Neuron (in vitro differentiated cells): ENCODE measurements around the gene ADARB2.

Experiments used
- H2AFZ ChIP-seq: one replicate; pipeline ENCODE4 v1.6.1; 2013; ENCODE audit warnings: low read depth, mild to moderate bottlenecking, inconsistent platforms, low read length, moderate library complexity
- H3K27me3 ChIP-seq: one replicate; pipeline ENCODE4 v1.6.1; 2013; ENCODE audit warnings: low read length; ENCODE audit not compliant: insufficient read depth
- H3K36me3 ChIP-seq: one replicate; pipeline ENCODE4 v1.6.1; 2013; ENCODE audit warnings: low read length; ENCODE audit not compliant: insufficient read depth
- H3K4me1 ChIP-seq: one replicate; pipeline ENCODE4 v1.6.1; 2013; ENCODE audit warnings: low read length; ENCODE audit not compliant: insufficient read depth
- H3K4me3 ChIP-seq: 2 replicates; pipeline ENCODE4 v1.5.1; 2013; ENCODE audit warnings: mild to moderate bottlenecking, low read length, moderate library complexity
- H3K9me3 ChIP-seq: one replicate; pipeline ENCODE4 v1.6.1; 2013; ENCODE audit warnings: low read length

ADARB2 gene

DNA sequence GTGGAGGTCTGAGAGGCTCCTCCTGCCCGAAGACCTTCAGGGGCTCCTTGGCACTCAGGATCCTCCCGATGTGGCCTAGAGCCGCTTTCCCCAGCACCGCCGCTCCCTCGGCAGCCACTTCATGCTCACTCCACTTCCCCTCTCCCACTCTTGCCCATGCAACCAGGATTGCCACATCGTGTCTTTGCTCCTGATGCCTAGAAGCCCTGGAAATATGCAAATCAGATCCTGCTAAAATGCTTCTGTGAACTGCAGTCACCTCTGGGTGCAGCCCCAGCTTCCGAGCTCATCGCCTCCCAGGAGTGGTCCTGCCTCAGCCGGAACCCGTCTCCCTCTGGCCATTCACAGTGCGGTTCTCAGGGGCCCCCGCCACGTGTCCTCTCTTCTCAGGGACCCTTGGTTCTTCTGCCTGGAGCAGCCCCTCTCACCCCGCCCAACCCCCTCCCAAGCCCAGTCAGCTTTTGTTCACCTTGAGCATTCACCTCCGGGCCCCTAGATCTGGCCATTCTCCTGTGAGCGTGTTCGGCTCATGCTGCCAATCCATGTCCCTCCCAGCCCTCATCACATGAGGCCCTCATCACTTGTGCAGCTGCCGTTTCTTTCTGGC, 175.5 kb downstream of the ADARB2 start:
- Histone ChIP-seq H3K27me3 (no peaks in the 10 kb centered on the region), H3K4me1 (no peaks in the 10 kb centered on the region)

DNA sequence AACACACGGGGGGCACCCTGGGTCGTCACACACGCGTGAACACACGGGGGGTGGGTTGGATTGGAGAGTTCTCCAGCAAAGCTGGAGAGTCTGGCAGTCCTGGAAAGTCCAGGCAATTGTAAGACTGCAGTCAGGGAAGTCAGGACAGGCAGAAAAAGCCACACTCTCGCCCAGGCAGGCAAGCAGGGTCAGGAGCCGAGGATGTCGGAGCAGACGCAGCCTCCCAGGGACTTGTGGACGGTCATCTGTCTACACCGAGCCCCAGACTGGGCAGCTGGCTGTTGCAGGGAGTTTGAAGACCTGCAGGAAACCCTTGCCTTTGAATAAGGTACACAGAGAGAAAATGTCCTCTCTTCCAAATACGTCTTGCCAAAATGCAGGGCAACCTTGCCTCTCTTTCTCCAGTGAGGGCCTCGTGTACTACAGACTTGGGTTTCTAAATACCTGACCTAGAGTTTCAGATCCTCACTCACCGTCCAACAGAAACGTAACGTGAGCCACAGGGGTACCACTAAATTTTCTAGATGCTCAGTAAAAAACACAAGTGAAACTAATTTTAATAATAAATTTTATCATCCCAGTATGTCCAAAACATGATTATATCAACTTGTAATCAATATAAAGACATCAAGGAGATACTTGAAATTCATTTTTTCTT, 176.7 kb downstream of the ADARB2 start:
- Histone ChIP-seq H3K4me3 (no peak overlapping the region), H3K36me3 (no peaks in the 10 kb centered on the region), H2AFZ (no peak overlapping the region), H3K27me3 (no peaks in the 10 kb centered on the region), H3K4me1 (no peaks in the 10 kb centered on the region), H3K9me3 (no peaks in the 10 kb centered on the region)

More for the DNA sequence above, 175.5 kb downstream of the ADARB2 start:
- no peaks in the 10 kb centered on the region for H3K9me3 ChIP-seq
- H3K4me3 ChIP-seq: no peak overlapping the region
- no peaks in the 10 kb centered on the region for H3K36me3 ChIP-seq
- no peak overlapping the region for H2AFZ ChIP-seq

DNA sequence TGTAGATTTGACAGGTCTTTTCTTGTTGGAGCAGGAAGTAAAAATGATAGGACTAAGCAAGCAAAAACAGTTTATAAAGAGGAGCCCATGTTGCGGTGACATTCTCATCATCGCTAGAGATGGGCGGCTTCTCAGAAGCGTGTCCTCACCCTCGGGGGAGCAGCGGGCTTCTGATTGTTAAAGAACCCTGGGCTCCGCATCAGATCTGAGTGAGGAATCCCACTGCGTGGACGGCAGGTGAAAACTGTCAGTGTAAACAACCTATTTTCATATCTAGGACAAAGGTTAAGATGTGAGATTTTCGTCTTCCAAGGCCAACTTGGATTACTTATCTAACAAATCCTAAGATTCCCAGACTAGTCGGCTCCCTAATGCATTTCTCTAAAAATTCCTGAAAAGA, 177.6 kb downstream of the ADARB2 start:
- Histone ChIP-seq H3K4me3 (no peak overlapping the region), H3K9me3 (no peaks in the 10 kb centered on the region), H3K27me3 (peaks cover 1% of the 10 kb centered on the region), H3K4me1 (no peaks in the 10 kb centered on the region), H2AFZ (no peak overlapping the region), H3K36me3 (no peaks in the 10 kb centered on the region)

DNA sequence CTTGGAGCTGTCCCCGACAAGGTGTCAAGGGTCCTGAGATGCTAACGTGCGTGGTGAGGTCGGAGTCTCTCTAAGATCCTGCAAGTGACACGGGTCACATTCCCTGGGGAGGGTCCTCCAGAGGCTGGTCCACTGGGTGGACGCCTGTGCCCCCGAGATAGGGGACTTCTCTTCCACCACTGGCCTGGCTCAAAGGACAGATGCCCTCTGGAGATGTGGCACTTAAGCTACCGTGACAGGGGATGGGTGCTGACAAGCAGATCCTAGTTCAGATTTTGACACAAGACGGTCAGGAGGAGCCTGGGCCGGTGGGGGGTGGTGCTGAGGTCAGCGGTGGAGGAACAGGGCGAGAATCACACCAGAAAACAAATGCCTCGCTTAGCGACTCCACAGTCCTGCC, 178.0 kb downstream of the ADARB2 start:
- Histone ChIP-seq H3K4me3 (no peak overlapping the region), H2AFZ (no peak overlapping the region), H3K9me3 (no peaks in the 10 kb centered on the region), H3K4me1 (no peaks in the 10 kb centered on the region), H3K27me3 (peaks cover 3% of the 10 kb centered on the region), H3K36me3 (no peaks in the 10 kb centered on the region)

DNA sequence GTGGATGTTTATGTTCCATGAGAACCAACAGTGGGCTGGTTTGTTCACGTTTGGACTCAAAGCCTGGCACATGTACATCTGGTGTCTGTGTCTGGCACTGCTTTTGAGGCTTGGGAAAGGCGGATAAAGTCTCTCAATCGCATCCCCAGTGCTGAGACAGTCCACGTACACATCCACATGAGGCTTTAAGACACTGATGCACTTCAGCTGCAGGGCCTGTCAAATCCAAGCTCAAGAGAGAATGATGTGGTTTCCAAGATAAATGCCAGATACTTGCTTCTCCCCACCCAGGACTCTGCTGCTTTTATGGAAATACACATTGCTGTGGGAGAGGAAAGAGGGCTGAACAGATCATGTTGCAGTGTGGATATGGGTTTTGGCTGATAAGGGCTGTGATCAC, 178.4 kb downstream of the ADARB2 start:
- H2AFZ ChIP-seq: no peak overlapping the region
- no peaks in the 10 kb centered on the region for H3K4me1 ChIP-seq
- no peak overlapping the region for H3K4me3 ChIP-seq
- peaks cover 6% of the 10 kb centered on the region for H3K27me3 ChIP-seq
- no peaks in the 10 kb centered on the region for H3K36me3 ChIP-seq
- H3K9me3 ChIP-seq: no peaks in the 10 kb centered on the region

DNA sequence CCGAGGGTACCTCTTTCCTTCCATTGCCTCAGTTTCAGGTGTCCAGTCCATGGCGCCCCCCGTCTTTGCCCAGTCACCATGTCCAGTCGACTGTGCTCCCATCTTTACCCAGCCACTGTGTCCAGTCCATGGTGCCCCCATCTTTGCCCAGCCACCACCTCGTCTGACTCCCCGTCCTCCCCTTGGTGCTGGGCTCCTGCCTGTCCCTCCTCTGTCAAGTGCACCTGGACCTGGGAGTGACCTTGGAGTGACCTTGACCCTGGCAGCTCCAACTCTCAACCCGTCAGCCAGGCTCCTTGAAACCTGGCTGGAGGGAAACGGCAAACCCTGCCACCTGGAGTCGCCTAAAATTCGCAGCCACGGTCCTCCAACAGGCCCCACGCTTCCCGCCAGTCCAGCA, 180.2 kb downstream of the ADARB2 start:
- Histone ChIP-seq H3K9me3 (no peaks in the 10 kb centered on the region), H2AFZ (no peak overlapping the region), H3K36me3 (no peaks in the 10 kb centered on the region), H3K27me3 (peaks cover 10% of the 10 kb centered on the region), H3K4me1 (no peaks in the 10 kb centered on the region), H3K4me3 (no peak overlapping the region)

DNA sequence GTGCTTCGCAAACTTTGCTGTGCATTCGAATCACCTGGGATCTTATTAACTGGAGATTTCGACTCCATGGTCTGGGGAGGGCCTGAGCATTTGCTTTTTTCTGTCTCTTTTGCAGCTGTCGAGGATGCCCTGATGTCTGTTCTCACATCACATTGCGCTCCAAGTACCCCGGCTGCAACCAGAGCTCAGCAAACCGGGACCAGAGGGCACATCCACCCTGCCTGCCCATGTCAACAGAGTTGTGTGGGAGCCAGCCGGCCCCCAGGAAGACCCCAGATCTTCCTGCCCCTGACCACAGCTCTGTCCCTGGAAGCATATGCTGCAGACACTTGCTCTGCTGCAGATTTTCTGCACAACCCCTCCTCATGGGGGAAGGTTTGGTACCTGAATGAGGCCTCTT, 180.8 kb downstream of the ADARB2 start:
- H3K27me3 ChIP-seq: peaks cover 10% of the 10 kb centered on the region
- H3K9me3 ChIP-seq: no peaks in the 10 kb centered on the region
- no peak overlapping the region for H3K4me3 ChIP-seq
- H3K4me1 ChIP-seq: no peaks in the 10 kb centered on the region
- no peaks in the 10 kb centered on the region for H3K36me3 ChIP-seq
- H2AFZ ChIP-seq: no peak overlapping the region

DNA sequence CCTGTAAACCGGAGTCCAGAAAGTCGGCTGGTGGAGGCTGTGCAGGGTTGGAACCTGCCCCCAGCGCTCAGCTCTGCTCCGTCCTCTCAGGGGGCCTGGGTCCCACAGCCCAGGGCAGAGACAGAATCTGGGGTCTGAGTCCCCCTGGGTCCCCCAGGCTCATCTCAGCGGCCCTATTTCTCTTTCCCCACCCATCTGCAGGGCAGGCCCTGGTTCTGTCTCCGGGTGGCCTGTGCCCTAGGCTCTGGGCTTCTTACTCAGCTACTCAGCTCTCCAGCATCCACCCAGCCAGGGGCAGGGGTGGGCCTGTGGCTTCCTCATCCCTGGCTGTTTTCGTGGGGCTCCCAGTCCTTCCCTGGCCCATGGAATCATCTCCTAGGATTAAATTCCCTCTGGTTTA, 183.4 kb downstream of the ADARB2 start:
- no peak overlapping the region for H3K4me3 ChIP-seq
- no peaks in the 10 kb centered on the region for H3K4me1 ChIP-seq
- no peaks in the 10 kb centered on the region for H3K36me3 ChIP-seq
- peaks cover 10% of the 10 kb centered on the region for H3K27me3 ChIP-seq
- no peak overlapping the region for H2AFZ ChIP-seq
- no peaks in the 10 kb centered on the region for H3K9me3 ChIP-seq

DNA sequence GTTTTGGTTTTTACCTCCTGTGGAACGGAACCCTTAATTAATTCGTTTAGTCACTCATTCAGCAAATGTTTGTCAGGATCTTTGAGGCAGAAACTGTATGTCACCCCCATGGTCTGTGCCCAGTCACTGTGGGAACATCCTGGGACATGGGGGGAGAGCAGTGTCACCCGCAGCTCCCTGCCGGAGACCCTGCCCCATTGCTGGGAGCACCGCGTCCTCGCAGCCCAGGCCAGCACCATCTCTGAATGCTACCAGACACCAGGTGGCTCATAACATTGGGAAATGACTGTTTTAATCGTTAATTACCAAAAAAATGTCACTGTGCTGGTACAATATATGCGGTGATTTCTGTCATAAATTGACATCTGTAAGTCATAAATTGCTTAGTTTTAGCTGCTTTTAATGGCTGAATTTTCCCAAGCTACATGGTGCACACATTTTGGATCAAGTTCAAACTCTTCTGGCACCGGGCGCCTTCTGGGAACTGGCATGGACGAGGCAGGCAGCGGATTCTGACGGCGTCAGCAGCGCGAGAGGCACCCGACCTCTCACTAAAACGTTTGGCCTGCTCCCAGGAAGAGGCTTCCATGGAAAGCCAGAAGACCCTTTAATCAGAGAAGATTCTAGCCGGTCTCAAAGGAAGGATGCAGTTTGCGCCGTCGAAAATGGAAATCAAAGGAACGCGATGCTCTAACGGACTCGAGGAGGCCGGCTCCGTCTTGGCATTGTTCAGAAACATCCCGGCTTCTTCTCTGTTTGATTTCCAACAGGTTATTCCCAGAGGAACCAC, 184.2 kb downstream of the ADARB2 start:
- Histone ChIP-seq H3K4me3 (no peak overlapping the region), H3K4me1 (no peaks in the 10 kb centered on the region), H3K9me3 (no peaks in the 10 kb centered on the region), H3K36me3 (no peaks in the 10 kb centered on the region), H3K27me3 (peaks cover 10% of the 10 kb centered on the region), H2AFZ (no peak overlapping the region)

DNA sequence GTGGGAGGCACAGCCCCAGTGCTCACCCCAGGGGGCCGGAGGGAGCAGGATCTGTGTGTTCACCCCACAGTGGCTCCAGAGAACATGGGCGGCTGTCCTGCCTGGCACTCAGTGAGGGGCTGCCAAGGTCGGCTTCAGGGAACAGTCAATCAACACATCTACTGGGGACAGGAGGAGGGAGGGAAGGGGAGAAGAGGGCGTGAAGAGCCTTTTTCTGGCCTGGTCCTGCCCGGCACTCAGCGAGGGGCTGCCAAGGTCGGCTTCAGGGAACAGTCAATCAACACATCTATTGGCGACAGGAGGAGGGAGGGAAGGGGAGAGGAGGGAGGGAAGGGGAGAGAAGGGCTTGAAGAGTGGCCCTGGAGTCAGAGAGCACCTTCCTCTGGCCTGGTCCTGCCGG, 184.9 kb downstream of the ADARB2 start:
- no peaks in the 10 kb centered on the region for H3K36me3 ChIP-seq
- H3K4me1 ChIP-seq: no peaks in the 10 kb centered on the region
- H3K27me3 ChIP-seq: peaks cover 10% of the 10 kb centered on the region
- no peaks in the 10 kb centered on the region for H3K9me3 ChIP-seq
- H3K4me3 ChIP-seq: no peak overlapping the region
- H2AFZ ChIP-seq: no peak overlapping the region

DNA sequence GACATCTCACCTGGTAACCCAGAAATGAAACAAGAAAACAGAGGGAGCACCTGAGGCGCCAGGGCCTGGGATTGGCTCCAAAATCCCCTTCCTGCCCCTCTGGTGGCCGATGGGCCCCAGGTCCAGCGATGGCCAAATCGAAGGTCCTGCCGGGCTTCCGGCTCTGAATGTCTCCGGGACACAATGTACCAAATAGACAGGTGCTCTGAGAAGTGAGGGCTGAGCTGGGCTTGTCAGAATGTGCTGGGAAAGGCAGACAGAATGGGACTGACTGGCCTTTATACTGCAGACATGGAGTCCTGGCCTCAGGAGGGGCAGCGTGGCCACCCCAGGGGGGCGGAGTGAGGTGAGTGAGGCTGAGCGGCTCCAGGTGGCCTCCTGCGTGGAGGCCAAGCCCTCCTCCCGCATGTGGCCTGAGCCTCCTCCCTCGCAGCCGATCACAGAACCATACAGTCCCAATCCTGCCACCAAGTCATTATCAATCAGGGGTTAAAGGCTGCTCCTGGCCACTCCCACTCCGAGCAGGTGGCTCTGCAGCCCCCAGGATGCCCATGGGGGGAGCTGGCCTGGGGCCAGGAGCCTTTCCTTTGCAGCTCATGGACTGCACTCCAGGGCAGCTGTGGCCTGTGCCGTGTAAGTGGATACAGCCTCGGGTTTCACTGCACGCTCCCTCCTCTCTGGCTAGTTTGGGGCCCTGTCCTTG, 185.5 kb downstream of the ADARB2 start:
- Histone ChIP-seq H3K36me3 (no peaks in the 10 kb centered on the region), H3K9me3 (no peaks in the 10 kb centered on the region), H3K27me3 (peaks cover 10% of the 10 kb centered on the region), H3K4me3 (no peak overlapping the region), H2AFZ (no peak overlapping the region), H3K4me1 (no peaks in the 10 kb centered on the region)

DNA sequence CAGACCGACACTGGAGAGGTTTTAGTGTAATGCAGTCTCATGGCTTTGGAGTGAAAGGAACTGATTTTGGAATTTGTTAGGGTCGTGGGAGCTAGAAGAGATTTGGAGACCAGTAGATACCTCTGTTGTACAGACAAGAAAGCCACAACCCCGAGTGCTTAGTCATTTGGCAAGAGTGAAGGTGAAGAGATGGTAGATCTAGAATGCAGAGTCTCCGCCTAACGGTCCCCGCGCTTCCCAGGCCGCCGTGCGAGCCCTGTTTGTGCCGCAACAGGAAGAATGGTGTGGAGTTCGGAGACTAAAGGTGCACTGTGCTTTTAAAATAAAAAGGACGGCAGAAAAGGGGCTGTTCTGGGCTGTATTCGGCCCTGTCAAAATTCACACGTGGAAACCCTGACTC, 186.7 kb downstream of the ADARB2 start:
- Histone ChIP-seq H2AFZ (no peak overlapping the region), H3K9me3 (no peaks in the 10 kb centered on the region), H3K4me3 (no peak overlapping the region)

DNA sequence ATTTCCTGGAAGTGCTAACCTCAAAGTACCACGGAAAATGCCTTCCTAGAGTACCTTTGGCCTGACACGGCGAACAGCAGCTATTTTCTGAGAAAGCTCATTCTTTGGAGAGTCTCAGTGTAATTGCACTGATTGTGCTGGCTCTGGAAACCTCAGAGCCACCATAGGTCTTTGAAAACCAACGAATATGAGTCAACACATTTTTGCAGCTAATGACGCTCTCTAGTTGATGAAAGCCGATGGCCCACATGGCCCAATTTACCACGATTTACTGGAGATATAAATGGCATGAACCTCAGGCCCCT, 187.1 kb downstream of the ADARB2 start:
- no peak overlapping the region for H3K4me3 ChIP-seq
- H3K4me1 ChIP-seq: no peaks in the 10 kb centered on the region
- no peak overlapping the region for H2AFZ ChIP-seq
- H3K36me3 ChIP-seq: no peaks in the 10 kb centered on the region
- peaks cover 10% of the 10 kb centered on the region for H3K27me3 ChIP-seq
- no peaks in the 10 kb centered on the region for H3K9me3 ChIP-seq

More for the DNA sequence above, 186.7 kb downstream of the ADARB2 start:
- H3K27me3 ChIP-seq: peaks cover 10% of the 10 kb centered on the region
- no peaks in the 10 kb centered on the region for H3K4me1 ChIP-seq
- no peaks in the 10 kb centered on the region for H3K36me3 ChIP-seq
